NT2/D1 (cell line): ENCODE results near the gene OR2T27.

Source experiments
- SUZ12 ChIP-seq: IDR thresholded peaks from 2 replicates; pipeline ENCODE4 v1.6.1; 2011; ENCODE audit not compliant: insufficient read length, insufficient read depth; ENCODE audit errors: extremely low read depth
- YY1 ChIP-seq: IDR thresholded peaks from 2 replicates; pipeline ENCODE4 v1.6.1; 2011; ENCODE audit not compliant: insufficient read length, insufficient read depth
- ZNF274 ChIP-seq: IDR thresholded peaks from 2 replicates; pipeline ENCODE4 v1.6.1; 2011; ENCODE audit warnings: mild to moderate bottlenecking, low read depth, low read length

DNA sequence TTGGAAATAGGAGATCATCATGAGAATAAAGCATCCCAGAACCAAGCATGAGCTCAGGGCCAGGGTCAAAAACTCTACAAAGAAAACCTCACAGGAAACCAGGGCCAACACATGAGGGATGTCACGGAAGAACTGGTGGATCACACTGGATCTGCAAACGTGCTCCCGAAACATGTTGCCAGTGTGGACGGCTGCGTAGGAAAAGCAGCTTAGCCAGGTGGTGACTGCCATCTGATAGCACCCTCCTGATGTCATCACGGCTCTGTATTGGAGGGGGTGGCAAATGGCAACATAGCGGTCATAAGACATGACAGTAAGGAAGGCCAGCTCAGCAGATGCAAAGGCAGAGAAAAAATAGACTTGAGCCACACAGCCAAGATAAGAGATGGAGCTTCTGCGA lies 26.3 kb upstream of the OR2T27 start:
- no peak for TF ChIP-seq ZNF274
- TF ChIP-seq YY1, result no peak
- no peak for TF ChIP-seq SUZ12
